ENCODE data around the gene MBNL1.

Gene MBNL1

DNA sequence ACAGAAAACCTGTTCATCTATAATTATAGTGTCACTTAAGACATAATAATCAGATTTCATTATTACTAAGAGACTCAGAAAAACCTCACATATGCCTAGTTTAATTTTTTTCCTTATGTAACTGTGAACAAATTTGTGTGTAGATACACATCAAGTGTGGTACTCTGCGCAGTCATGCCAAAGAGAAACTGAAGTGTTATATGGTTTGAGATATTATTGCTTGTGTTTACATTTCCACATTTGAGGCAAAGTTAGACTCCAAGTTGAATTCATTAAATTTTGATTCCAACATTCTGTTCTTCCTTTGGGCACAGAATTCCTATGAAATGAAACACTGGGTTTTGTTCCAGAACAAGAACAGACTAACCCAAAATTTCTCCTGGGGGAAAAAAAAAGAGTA is 2.2 kb downstream of the MBNL1 start:
- no peak overlapping the region for H3K27ac Mint-ChIP-seq
- peaks cover 37% of the 10 kb centered on the region for H3K27me3 Mint-ChIP-seq (ENCODE audit: low read depth, poor library complexity)
- no peaks in the 10 kb centered on the region for H3K36me3 Mint-ChIP-seq (ENCODE audit: low read depth)
- no peaks in the 10 kb centered on the region for H3K9me3 Mint-ChIP-seq
- DNase-seq = no peak
- peak overlapping the region; percentile 95 for H3K4me3 Mint-ChIP-seq
- peaks cover 40% of the 10 kb centered on the region for H3K4me1 Mint-ChIP-seq
- TF ChIP-seq, protein P1, sequence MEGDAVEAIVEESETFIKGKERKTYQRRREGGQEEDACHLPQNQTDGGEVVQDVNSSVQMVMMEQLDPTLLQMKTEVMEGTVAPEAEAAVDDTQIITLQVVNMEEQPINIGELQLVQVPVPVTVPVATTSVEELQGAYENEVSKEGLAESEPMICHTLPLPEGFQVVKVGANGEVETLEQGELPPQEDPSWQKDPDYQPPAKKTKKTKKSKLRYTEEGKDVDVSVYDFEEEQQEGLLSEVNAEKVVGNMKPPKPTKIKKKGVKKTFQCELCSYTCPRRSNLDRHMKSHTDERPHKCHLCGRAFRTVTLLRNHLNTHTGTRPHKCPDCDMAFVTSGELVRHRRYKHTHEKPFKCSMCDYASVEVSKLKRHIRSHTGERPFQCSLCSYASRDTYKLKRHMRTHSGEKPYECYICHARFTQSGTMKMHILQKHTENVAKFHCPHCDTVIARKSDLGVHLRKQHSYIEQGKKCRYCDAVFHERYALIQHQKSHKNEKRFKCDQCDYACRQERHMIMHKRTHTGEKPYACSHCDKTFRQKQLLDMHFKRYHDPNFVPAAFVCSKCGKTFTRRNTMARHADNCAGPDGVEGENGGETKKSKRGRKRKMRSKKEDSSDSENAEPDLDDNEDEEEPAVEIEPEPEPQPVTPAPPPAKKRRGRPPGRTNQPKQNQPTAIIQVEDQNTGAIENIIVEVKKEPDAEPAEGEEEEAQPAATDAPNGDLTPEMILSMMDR (IDR thresholded peaks at IDR 0.05) = no peak

DNA sequence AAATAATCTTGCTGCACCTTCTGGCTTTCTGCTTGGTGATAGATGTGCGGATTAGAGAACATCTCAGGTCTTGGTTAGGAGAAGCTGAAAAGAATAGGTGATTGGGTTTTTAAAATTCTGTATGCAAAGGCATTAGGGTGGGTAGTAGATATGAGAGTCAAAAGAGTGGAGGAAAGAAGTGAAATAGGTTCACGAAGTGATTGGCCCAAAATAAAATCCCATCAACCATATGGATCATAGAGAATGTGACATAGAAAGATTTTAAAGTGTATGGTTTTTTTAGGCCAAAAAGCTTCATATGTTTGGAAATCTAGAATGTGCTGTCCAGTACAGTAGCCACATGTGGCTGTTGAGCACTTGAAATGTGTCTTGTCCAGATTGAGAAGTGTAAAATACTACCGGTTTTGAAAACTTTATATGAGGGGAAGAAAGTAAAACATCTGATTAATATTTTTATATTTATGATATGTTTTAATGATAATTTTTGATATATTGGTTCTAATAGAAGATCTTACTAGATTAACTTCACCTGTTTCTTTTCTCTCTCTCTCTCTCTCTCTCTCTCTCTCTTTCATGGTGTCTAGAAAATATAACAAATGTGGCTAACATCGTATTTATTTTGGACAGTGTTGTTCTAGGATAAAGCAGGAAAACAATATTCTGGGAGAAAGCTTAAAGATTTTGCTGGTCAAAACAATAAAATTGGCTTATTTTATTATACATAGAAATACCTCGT is 2.9 kb downstream of the MBNL1 start:
- peaks cover 37% of the 10 kb centered on the region for H3K4me1 Mint-ChIP-seq
- no peak for DNase-seq
- no peak overlapping the region for H3K27ac Mint-ChIP-seq
- TF ChIP-seq, protein P1 (IDR thresholded peaks at IDR 0.05) = no peak
- H3K36me3 Mint-ChIP-seq (ENCODE audit: low read depth) = no peaks in the 10 kb centered on the region
- peak overlapping the region; percentile 95 for H3K4me3 Mint-ChIP-seq
- no peaks in the 10 kb centered on the region for H3K9me3 Mint-ChIP-seq
- H3K27me3 Mint-ChIP-seq (ENCODE audit: low read depth, poor library complexity) = peaks cover 30% of the 10 kb centered on the region

- DNase-seq = no peak
- no peak overlapping the region for H3K27ac Mint-ChIP-seq
- TF ChIP-seq, protein P1 (IDR thresholded peaks at IDR 0.05) = no peak
- H3K4me3 Mint-ChIP-seq = no peak overlapping the region
- no peaks in the 10 kb centered on the region for H3K36me3 Mint-ChIP-seq (ENCODE audit: low read depth)
- H3K4me1 Mint-ChIP-seq = peaks cover 25% of the 10 kb centered on the region
- peaks cover 19% of the 10 kb centered on the region for H3K27me3 Mint-ChIP-seq (ENCODE audit: low read depth, poor library complexity)
- H3K9me3 Mint-ChIP-seq = no peaks in the 10 kb centered on the region
These were observed 4.1 kb downstream of the MBNL1 start for GRCh38 chr3:152272771-152273242.

- Mint-ChIP-seq H3K4me3 (no peak overlapping the region), H3K27me3 (ENCODE audit: low read depth, poor library complexity) (peaks cover 3% of the 10 kb centered on the region), H3K9me3 (no peaks in the 10 kb centered on the region), H3K36me3 (ENCODE audit: low read depth) (no peaks in the 10 kb centered on the region), H3K4me1 (peaks cover under 1% of the 10 kb centered on the region), H3K27ac (no peak overlapping the region)
- DNase-seq = no peak
- TF ChIP-seq, protein P1 (IDR thresholded peaks at IDR 0.05) = no peak
These were observed 8.0 kb downstream of the MBNL1 start for GRCh38 chr3:152276681-152277080.

DNA sequence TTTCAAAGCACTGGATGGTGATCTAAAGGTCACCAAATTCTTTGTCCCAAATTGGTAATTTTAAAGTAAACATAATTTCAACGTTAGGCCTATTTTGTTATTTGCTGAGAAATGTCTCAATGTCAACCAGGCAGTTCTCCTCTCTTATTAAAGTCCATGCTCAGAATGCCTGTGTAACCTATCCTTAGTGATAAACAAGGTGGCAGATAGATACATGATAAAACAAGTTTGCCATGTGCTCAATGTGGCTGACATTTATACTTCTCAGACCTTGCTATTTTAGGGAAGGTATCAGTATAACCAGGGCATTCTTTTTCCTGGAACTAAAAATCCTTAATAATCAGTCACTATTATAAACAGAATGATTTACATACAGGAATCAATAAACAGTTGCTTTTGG is 8.5 kb downstream of the MBNL1 start:
- H3K4me3 Mint-ChIP-seq = no peak overlapping the region
- H3K4me1 Mint-ChIP-seq = no peaks in the 10 kb centered on the region
- TF ChIP-seq, protein P1 (IDR thresholded peaks at IDR 0.05) = no peak
- H3K9me3 Mint-ChIP-seq = no peaks in the 10 kb centered on the region
- H3K36me3 Mint-ChIP-seq (ENCODE audit: low read depth) = no peaks in the 10 kb centered on the region
- H3K27me3 Mint-ChIP-seq (ENCODE audit: low read depth, poor library complexity) = no peaks in the 10 kb centered on the region
- H3K27ac Mint-ChIP-seq = no peak overlapping the region
- no peak for DNase-seq

All from nephron progenitor cell (in vitro differentiated cells).